Activated CD4-positive, alpha-beta memory T cell treated with anti-CD3 and anti-CD28 coated beads for 36 hours (primary cell): Measurements from ENCODE around the gene CEMIP. TPM values are rescaled to one million over a fixed set of nuclear protein-coding genes. Genes with fewer than 3 reads are reported as not detected.

Experiments
- CTCF ChIA-PET: fragments of 350-600 bp; sonication (Branson Sonifier 250); formaldehyde crosslinking; loops from one replicate; lab custom pipeline; 2021; ENCODE audit warnings: antibody characterized with exemption, inconsistent platforms; lab: Charles Lee
- POLR2A ChIA-PET: fragments of 350-600 bp; sonication (Branson Sonifier 250); formaldehyde crosslinking; loops from one replicate; lab custom pipeline; 2021; ENCODE audit warnings: antibody characterized with exemption; lab: Charles Lee
- DNase-seq: peaks from one replicate; pipeline ENCODE4 v3.0.0-alpha.2; 2020
- H3K27ac Mint-ChIP-seq: one replicate; pipeline ENCODE4 v1.8.0; 2021; ENCODE audit warnings: mixed read lengths
- H3K27me3 Mint-ChIP-seq: one replicate; pipeline ENCODE4 v1.8.0; 2021; ENCODE audit warnings: mixed read lengths
- H3K36me3 Mint-ChIP-seq: one replicate; pipeline ENCODE4 v1.8.0; 2021; ENCODE audit warnings: mixed read lengths
- H3K4me1 Mint-ChIP-seq: one replicate; pipeline ENCODE4 v1.8.0; 2021; ENCODE audit warnings: low read depth, mixed read lengths
- H3K4me3 Mint-ChIP-seq: one replicate; pipeline ENCODE4 v1.8.0; 2021; ENCODE audit warnings: mild to moderate bottlenecking, mixed read lengths
- H3K9me3 Mint-ChIP-seq: one replicate; pipeline ENCODE4 v1.8.0; 2021; ENCODE audit warnings: mixed read lengths
- intact Hi-C: fragments of 100-400 bp; cut with micrococcal nuclease; formaldehyde crosslinking; loops from one replicate; pipeline ENCODE4 v1.15.1; 2023
- total RNA-seq, 2 experiments: library from RNA; stranded (reverse); gene quantifications; one replicate each; pipeline ENCODE4 v1.2.3, GENCODE V29; 2021

CEMIP gene
- total RNA-seq, 2 experiments from 2014 or later = 0.07 TPM; not detected in 1

DNA sequence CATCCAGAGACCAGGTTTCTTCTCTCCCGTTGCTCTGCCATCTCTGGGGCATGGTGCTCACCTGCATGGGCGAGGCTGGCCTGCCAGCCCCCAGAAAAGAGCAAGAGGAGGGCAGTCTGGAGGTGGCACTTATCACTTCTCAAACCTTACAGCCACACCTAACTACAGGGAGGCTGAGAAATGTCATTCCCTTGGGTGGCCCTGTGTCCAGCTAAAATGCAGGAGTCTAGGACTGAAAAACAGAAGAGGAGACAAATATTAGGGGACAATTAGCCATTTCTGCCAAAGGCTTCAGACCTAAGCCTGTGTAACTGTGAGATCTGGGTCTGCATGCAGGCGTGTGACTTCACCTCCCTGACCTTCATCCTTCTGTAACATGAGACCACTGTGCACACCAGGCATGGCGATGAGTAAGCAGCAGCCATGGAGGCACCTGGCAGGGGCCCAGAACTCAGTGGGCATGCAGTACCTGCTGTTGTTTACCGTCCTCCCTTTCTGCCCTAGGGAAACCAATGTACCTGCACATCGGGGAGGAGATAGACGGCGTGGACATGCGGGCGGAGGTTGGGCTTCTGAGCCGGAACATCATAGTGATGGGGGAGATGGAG, 127.1 kb downstream of the CEMIP start:
- no peak overlapping the region for H3K27ac Mint-ChIP-seq
- DNase-seq = no peak
- H3K36me3 Mint-ChIP-seq = peaks cover 19% of the 10 kb centered on the region
- H3K27me3 Mint-ChIP-seq = no peaks in the 10 kb centered on the region
- H3K9me3 Mint-ChIP-seq = peaks cover 4% of the 10 kb centered on the region
- ChIA-PET POLR2A (no interaction called here), CTCF (no interaction called here)
- H3K4me3 Mint-ChIP-seq = no peak overlapping the region
- H3K4me1 Mint-ChIP-seq = no peaks in the 10 kb centered on the region
- intact Hi-C loops = no loop called here

DNA sequence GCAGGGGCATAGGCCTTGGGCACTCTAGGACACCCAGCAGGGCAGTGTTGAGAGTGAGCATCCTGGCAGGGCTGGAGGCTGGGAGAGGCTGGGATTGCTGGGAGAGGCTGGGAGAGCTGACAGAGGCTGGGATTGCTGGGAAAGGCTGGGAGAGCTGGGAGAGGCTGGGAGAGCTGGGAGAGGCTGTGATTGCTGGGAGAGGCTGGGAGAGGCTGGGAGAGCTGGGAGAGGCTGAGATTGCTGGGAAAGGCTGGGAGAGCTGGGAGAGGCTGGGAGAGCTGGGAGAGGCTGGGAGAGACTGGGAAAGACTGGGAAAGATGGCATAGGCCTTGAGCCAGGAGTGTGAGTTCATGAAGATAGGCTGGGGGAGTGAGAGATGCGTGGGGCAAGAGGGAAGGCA, 132.7 kb downstream of the CEMIP start:
- no peak overlapping the region for H3K27ac Mint-ChIP-seq
- no peaks in the 10 kb centered on the region for H3K27me3 Mint-ChIP-seq
- no peaks in the 10 kb centered on the region for H3K4me1 Mint-ChIP-seq
- POLR2A ChIA-PET = no interaction called here
- CTCF ChIA-PET = interaction anchor here (0.6 to 1.1 kb wide), 3 partner anchors 211 to 354 kb away, joined by 3 to 8 read pairs (median 4); no protein-coding TSS in a partner anchor
- peaks cover 4% of the 10 kb centered on the region for H3K9me3 Mint-ChIP-seq
- peaks cover 19% of the 10 kb centered on the region for H3K36me3 Mint-ChIP-seq
- no peak for DNase-seq
- H3K4me3 Mint-ChIP-seq = no peak overlapping the region
- intact Hi-C loops = no loop called here

DNA sequence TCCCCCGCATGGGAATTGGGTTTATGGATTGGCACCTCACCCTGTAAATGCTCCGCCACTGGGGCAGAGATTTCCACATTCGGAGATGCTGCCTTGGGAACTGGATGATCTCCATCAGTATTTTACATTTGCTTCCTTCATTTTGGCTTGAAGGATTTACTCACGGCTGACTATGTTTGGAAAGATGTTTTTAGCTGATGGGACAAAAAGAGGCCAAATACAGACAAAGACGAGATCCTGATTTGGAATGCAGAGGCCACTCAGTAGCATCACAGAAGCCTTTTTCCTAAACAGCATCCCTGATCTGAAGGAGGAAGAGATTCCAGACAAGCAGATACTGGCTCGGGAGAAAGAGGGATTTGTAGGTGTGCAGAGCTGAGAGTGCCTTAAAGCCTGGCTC, 133.5 kb downstream of the CEMIP start:
- Mint-ChIP-seq H3K36me3 (peaks cover 18% of the 10 kb centered on the region), H3K27ac (no peak overlapping the region), H3K9me3 (peaks cover 4% of the 10 kb centered on the region), H3K4me3 (no peak overlapping the region), H3K4me1 (no peaks in the 10 kb centered on the region), H3K27me3 (no peaks in the 10 kb centered on the region)
- DNase-seq = no peak
- ChIA-PET CTCF (no interaction called here), POLR2A (no interaction called here)
- intact Hi-C loops = no loop called here

DNA sequence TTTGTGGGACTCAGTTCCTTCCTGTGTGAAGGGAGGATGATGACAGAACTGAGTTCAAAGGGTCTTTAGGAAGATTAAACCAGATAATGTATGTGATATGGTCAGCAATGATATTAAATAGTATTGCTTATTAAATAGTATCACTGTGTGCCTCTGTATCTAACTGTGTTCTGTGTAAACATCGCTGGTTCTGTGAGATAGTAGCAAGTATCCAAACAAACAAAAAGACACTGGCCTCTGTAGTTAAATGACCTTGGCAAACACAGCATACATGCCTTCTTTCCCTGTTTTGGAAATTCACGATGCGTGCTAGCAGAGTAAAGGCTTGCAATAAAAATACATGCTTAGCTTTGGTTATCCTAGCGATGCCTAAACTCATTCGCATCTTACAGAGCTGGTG, 134.4 kb downstream of the CEMIP start:
- Mint-ChIP-seq H3K9me3 (peaks cover 4% of the 10 kb centered on the region), H3K36me3 (peaks cover 18% of the 10 kb centered on the region), H3K27me3 (no peaks in the 10 kb centered on the region), H3K27ac (no peak overlapping the region), H3K4me3 (no peak overlapping the region), H3K4me1 (no peaks in the 10 kb centered on the region)
- ChIA-PET CTCF (no interaction called here), POLR2A (no interaction called here)
- intact Hi-C loops = no loop called here
- no peak for DNase-seq

DNA sequence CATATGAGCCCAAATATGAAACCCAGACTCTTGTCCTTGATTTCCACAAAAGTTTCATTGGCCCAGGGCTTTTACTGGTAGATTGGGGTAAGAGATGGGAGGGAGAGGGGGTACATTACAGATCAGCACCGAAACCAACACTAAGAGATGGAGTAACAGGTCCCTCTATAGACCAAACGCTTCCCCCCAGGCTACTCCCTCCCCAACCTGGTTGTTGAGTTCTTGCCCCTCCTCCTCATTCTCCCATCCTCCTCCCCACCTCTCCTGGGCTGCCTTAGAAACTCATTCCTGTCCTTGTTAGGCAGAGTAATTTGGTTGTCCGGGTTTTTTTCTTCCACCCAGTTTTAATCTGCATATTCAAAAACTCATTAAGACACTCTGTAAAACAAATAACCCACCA, 136.3 kb downstream of the CEMIP start:
- H3K9me3 Mint-ChIP-seq = no peaks in the 10 kb centered on the region
- no peak for DNase-seq
- peaks cover 5% of the 10 kb centered on the region for H3K4me1 Mint-ChIP-seq
- CTCF ChIA-PET = interaction anchor here (1.2 kb wide), 1 partner anchor 55 kb away, joined by 3 read pairs; no protein-coding TSS in a partner anchor
- peaks cover 6% of the 10 kb centered on the region for H3K36me3 Mint-ChIP-seq
- POLR2A ChIA-PET = no interaction called here
- no peaks in the 10 kb centered on the region for H3K27me3 Mint-ChIP-seq
- H3K4me3 Mint-ChIP-seq = no peak overlapping the region
- intact Hi-C loops = no loop called here
- no peak overlapping the region for H3K27ac Mint-ChIP-seq

DNA sequence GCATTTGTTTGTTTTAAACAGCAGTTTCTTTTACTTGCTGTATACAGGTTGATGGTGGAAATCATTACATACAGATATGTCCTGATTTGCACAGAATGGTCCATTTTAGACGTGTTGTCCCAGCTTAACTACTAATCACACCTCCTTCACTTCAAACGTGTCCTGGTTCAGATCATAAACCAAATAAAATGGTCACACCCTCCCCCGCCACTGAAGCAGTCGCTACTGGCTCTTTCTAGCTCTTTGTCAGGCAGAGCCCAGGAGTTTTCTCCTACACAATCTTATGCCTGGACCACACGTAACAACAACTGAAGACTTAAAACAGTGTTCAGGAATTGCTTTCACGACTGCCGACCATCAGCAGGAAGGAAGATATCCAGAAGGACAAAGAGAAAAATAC, 136.9 kb downstream of the CEMIP start:
- Mint-ChIP-seq H3K36me3 (no peaks in the 10 kb centered on the region), H3K4me1 (peaks cover 11% of the 10 kb centered on the region), H3K27ac (no peak overlapping the region), H3K9me3 (no peaks in the 10 kb centered on the region), H3K4me3 (no peak overlapping the region), H3K27me3 (no peaks in the 10 kb centered on the region)
- DNase-seq = no peak
- intact Hi-C loops = no loop called here
- ChIA-PET CTCF (interaction anchor here (0.7 to 2.1 kb wide), 2 partner anchors 139 to 350 kb away, joined by 3 to 5 read pairs; no protein-coding TSS in a partner anchor), POLR2A (no interaction called here)

DNA sequence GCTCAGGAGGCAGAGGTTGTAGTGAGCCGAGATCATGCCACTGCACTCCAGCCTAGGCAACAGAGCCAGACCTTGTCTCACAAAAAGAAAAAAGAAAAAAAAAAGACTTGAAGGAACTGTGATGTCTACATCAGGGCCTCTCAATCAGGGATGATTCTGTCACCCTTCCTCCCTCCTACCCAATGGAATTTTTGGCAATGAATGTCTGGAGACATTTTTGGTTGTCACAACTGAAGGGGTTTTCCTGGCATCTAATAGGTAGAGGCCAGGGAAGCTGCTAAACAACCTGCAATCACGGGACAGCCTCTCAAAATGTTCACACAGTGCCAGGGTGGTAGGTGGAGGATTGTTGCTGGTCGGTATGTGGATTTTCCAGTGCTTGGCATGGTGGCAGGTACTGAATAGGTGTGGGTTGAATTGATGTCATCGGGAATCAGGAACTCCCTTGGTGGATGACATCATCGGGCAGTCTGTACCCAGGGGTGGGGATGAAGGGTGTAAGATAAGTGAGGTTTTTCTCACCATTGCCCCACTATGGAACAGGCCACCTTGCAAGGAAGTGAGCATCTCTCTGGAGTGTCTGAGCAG, 139.1 kb downstream of the CEMIP start:
- Mint-ChIP-seq H3K36me3 (no peaks in the 10 kb centered on the region), H3K4me1 (peaks cover 23% of the 10 kb centered on the region), H3K27ac (no peak overlapping the region), H3K4me3 (no peak overlapping the region), H3K9me3 (no peaks in the 10 kb centered on the region), H3K27me3 (no peaks in the 10 kb centered on the region)
- no peak for DNase-seq
- CTCF ChIA-PET = no interaction called here
- POLR2A ChIA-PET = no interaction called here
- intact Hi-C loops = no loop called here

DNA sequence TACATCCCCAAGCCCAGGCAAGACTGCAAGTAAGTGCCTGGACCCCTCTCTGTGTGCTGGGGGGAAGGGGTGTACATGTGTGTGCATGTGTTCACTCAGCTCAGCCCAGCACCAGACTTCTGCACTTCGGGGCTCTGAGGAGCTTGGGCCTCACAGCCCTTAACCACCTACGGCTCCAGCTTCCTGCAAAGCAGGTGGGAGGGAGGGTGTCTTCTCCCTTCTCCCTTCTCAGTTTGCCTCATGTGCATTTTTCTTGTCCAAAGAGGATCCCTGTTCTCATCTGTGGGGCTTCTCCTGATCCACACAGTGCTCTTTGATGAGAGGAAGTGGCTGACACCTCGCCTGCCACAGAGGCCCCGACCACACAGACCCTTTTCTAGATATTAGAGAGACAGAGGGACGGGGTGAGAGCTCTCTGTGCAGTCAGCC, 141.1 kb downstream of the CEMIP start:
- H3K4me3 Mint-ChIP-seq = no peak overlapping the region
- H3K36me3 Mint-ChIP-seq = no peaks in the 10 kb centered on the region
- no peaks in the 10 kb centered on the region for H3K27me3 Mint-ChIP-seq
- DNase-seq = peak; percentile 58
- H3K9me3 Mint-ChIP-seq = no peaks in the 10 kb centered on the region
- ChIA-PET CTCF (no interaction called here), POLR2A (no interaction called here)
- peaks cover 23% of the 10 kb centered on the region for H3K4me1 Mint-ChIP-seq
- H3K27ac Mint-ChIP-seq = no peak overlapping the region
- intact Hi-C loops = no loop called here

DNA sequence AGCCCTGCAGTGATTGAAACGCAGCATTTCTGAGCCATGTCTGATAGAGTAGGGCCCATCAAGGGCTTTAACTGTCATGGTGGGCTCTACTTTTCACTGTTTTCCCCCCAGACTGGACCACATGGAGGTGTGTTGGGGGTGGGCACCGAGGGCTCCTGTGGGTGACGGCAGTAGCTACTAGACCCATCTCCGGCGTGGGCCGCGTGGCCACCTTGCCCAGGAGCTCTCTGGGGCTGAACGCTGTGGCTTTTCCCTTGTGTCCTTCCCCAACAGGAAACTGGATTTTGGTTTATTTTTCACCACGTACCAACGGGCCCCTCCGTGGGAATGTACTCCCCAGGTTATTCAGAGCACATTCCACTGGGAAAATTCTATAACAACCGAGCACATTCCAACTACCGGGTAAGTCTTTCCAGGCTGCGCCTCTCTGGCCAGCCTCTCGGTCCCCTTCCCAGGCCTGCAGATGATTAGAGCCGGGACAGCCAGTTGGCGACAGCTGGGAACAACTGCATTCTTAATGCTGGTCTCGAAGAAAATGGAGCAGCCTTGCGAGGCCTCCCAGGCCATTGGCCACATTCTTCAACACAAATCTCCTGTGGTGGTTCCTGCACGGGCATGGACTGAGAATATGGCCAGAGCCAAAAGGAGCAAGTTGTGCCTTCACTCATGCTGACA, 142.7 kb downstream of the CEMIP start:
- no peak overlapping the region for H3K4me3 Mint-ChIP-seq
- H3K4me1 Mint-ChIP-seq = peaks cover 23% of the 10 kb centered on the region
- no peak overlapping the region for H3K27ac Mint-ChIP-seq
- intact Hi-C loops = no loop called here
- no peaks in the 10 kb centered on the region for H3K27me3 Mint-ChIP-seq
- DNase-seq = no peak
- ChIA-PET POLR2A (no interaction called here), CTCF (interaction anchor here (1.4 to 1.5 kb wide), 2 partner anchors 13 to 48 kb away, joined by 3 to 5 read pairs; no protein-coding TSS in a partner anchor)
- no peaks in the 10 kb centered on the region for H3K36me3 Mint-ChIP-seq
- H3K9me3 Mint-ChIP-seq = no peaks in the 10 kb centered on the region

DNA sequence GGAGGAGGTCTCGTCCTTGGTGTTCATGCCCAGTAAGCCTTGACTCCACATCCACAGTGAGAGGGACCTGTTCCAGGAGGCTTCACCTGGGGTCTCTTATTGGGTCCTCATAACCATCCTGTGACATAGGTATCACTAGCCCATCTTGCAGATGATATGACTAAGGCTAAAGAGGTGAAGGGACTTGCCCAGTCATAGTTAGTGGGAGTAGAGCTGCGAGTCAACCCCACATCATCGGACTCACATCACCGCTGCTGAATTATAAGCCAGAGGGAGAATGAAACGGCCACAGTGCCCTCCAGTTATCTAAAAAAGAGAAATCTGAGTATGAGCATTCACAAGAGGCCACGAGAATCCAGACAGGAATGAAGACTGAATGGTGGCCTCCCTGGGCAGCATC, 144.5 kb downstream of the CEMIP start:
- no peaks in the 10 kb centered on the region for H3K27me3 Mint-ChIP-seq
- CTCF ChIA-PET = no interaction called here
- no peaks in the 10 kb centered on the region for H3K9me3 Mint-ChIP-seq
- no peaks in the 10 kb centered on the region for H3K36me3 Mint-ChIP-seq
- H3K27ac Mint-ChIP-seq = no peak overlapping the region
- H3K4me3 Mint-ChIP-seq = no peak overlapping the region
- peaks cover 23% of the 10 kb centered on the region for H3K4me1 Mint-ChIP-seq
- no peak for DNase-seq
- POLR2A ChIA-PET = no interaction called here
- intact Hi-C loops = no loop called here

DNA sequence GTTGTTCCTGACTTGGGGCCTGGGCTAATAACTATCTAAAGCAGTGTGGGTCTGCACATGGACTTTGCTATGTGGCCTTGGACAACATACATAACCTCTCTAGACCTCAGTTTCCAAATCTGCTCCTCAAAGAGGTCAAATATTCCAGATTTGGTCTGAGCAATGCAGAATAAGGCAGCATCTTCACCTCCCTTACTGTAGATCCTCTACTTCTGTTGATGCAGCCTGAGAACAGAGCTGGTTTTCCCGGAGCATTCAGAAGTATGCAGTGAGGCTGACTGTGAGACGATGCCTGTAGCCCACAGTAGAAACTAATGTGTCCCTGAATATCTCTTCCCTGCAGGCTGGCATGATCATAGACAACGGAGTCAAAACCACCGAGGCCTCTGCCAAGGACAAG, 145.1 kb downstream of the CEMIP start:
- ChIA-PET CTCF (interaction anchor here (0.6 kb wide), 1 partner anchor 414 kb away, joined by 3 read pairs; no protein-coding TSS in a partner anchor), POLR2A (no interaction called here)
- no peaks in the 10 kb centered on the region for H3K27me3 Mint-ChIP-seq
- H3K4me1 Mint-ChIP-seq = peaks cover 23% of the 10 kb centered on the region
- H3K36me3 Mint-ChIP-seq = no peaks in the 10 kb centered on the region
- intact Hi-C loops = no loop called here
- H3K4me3 Mint-ChIP-seq = no peak overlapping the region
- no peak overlapping the region for H3K27ac Mint-ChIP-seq
- no peaks in the 10 kb centered on the region for H3K9me3 Mint-ChIP-seq
- no peak for DNase-seq

DNA sequence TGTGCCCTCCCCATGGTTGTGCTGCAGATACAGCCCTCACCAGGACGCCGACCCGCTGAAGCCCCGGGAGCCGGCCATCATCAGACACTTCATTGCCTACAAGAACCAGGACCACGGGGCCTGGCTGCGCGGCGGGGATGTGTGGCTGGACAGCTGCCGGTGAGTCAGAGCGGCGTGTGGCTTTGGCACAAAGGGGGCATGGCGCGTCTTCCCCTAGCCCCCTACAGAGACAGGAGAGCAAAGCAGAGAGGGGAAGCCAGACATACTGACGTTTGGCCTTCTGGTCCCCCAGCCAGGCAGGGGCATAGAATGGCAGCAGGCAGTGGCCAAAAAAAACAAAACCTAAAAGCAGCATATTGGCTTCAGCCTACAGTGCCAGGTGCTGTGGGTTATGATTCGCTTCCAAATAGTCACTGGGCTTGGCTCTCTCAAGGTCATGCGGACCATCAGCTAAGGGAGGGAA, 146.5 kb downstream of the CEMIP start:
- ChIA-PET POLR2A (no interaction called here), CTCF (no interaction called here)
- Mint-ChIP-seq H3K27ac (no peak overlapping the region), H3K4me1 (peaks cover 16% of the 10 kb centered on the region), H3K9me3 (no peaks in the 10 kb centered on the region), H3K36me3 (peaks cover 4% of the 10 kb centered on the region), H3K4me3 (no peak overlapping the region), H3K27me3 (no peaks in the 10 kb centered on the region)
- intact Hi-C loops = no loop called here
- DNase-seq = no peak
